Trophoblast cell (in vitro differentiated cells and primary cell): ENCODE results near the gene APOBEC4.
A peak's percentile ranks its signal among the peaks of the same experiment; 100 is the strongest.

Source experiments
- DNase-seq, 2 donors: peaks; one replicate each; pipeline ENCODE4 v3.0.0-alpha.2; 2016
- H2AFZ ChIP-seq: 2 replicates; pipeline ENCODE4 v1.6.1; 2013; ENCODE audit warnings: low read length, moderate library complexity, mild to moderate bottlenecking; ENCODE audit not compliant: insufficient read depth, poor library complexity
- H2AK5ac ChIP-seq: 2 replicates; pipeline ENCODE4 v1.6.1; 2013; ENCODE audit warnings: mild to moderate bottlenecking, low read length
- H2BK120ac ChIP-seq: 2 replicates; pipeline ENCODE4 v1.6.1; 2013; ENCODE audit warnings: low read length, mild to moderate bottlenecking, moderate library complexity; ENCODE audit not compliant: insufficient read depth, poor library complexity
- H2BK12ac ChIP-seq: 2 replicates; pipeline ENCODE4 v1.6.1; 2013; ENCODE audit warnings: mild to moderate bottlenecking, low read length, moderate library complexity
- H2BK5ac ChIP-seq: 2 replicates; pipeline ENCODE4 v1.6.1; 2013; ENCODE audit warnings: low read length, low read depth, moderate library complexity, mild to moderate bottlenecking; ENCODE audit not compliant: poor library complexity
- H3K14ac ChIP-seq: 2 replicates; pipeline ENCODE4 v1.6.1; 2013; ENCODE audit warnings: mild to moderate bottlenecking, low read length
- H3K18ac ChIP-seq: 2 replicates; pipeline ENCODE4 v1.6.1; 2013; ENCODE audit warnings: mild to moderate bottlenecking, low read length
- H3K23ac ChIP-seq: 2 replicates; pipeline ENCODE4 v1.6.1; 2013; ENCODE audit warnings: low read length
- H3K27ac ChIP-seq: 2 replicates; pipeline ENCODE4 v1.5.1; 2013; ENCODE audit warnings: low read depth, mild to moderate bottlenecking, inconsistent platforms, low read length, moderate library complexity
- H3K27me3 ChIP-seq: 2 replicates; pipeline ENCODE4 v1.6.1; 2013; ENCODE audit warnings: inconsistent platforms, mild to moderate bottlenecking, low read length, moderate library complexity; ENCODE audit not compliant: insufficient read depth
- H3K36me3 ChIP-seq, 2 experiments: 1 replicate in 1 of 2; 2 replicates in 1 of 2; pipeline ENCODE4 v1.6.1; 2013; ENCODE audit warnings: low read length in 2 of 2, mild to moderate bottlenecking in 2 of 2, moderate library complexity in 1 of 2; ENCODE audit not compliant: insufficient read depth in 2 of 2, control insufficient read depth in 1 of 2
- H3K4ac ChIP-seq: 2 replicates; pipeline ENCODE4 v1.6.1; 2013; ENCODE audit warnings: low read depth, mild to moderate bottlenecking, low read length, moderate library complexity
- H3K4me1 ChIP-seq, 2 experiments: 1 replicate in 1 of 2; 2 replicates in 1 of 2; pipeline ENCODE4 v1.6.1; 2013; ENCODE audit warnings: low read length in 2 of 2, mild to moderate bottlenecking in 2 of 2, moderate library complexity in 1 of 2; ENCODE audit not compliant: insufficient read depth in 2 of 2, control insufficient read depth in 1 of 2
- H3K4me2 ChIP-seq: 2 replicates; pipeline ENCODE4 v1.6.1; 2013; ENCODE audit warnings: inconsistent platforms, mild to moderate bottlenecking, low read length, moderate library complexity
- H3K4me3 ChIP-seq: 2 replicates; pipeline ENCODE4 v1.5.1; 2013; ENCODE audit warnings: mild to moderate bottlenecking, low read depth, low read length, inconsistent platforms
- H3K79me1 ChIP-seq: one replicate; pipeline ENCODE4 v1.6.1; 2013; ENCODE audit warnings: low read length
- H3K79me2 ChIP-seq: 2 replicates; pipeline ENCODE4 v1.6.1; 2013; ENCODE audit warnings: low read length, mild to moderate bottlenecking; ENCODE audit not compliant: control insufficient read depth, insufficient read depth, poor library complexity
- H3K9ac ChIP-seq: 2 replicates; pipeline ENCODE4 v1.6.1; 2013; ENCODE audit warnings: mild to moderate bottlenecking, low read length
- H3K9me3 ChIP-seq: 2 replicates; pipeline ENCODE4 v1.6.1; 2013; ENCODE audit warnings: low read depth, mild to moderate bottlenecking, control low read depth, inconsistent platforms, low read length; ENCODE audit not compliant: insufficient read depth
- H4K12ac ChIP-seq: 2 replicates; pipeline ENCODE4 v1.6.1; 2013; ENCODE audit warnings: low read depth, mild to moderate bottlenecking, low read length, moderate library complexity
- H4K8ac ChIP-seq: 2 replicates; pipeline ENCODE4 v1.6.1; 2013; ENCODE audit warnings: low read depth, mild to moderate bottlenecking, low read length, moderate library complexity
- H4K91ac ChIP-seq: one replicate; pipeline ENCODE4 v1.6.1; 2013; ENCODE audit warnings: low read depth, mild to moderate bottlenecking, low read length, moderate library complexity
- WGBS: extraction: QIAGEN DNeasy Blood & Tissue Kit; methylation state at CpG from one replicate; pipeline ENCODE4 v1.1.7; 2013; ENCODE audit warnings: missing lambda C conversion rate; ENCODE audit not compliant: insufficient read length, insufficient coverage; ENCODE audit errors: extremely low coverage; 5-methylcytosine and 5-hydroxymethylcytosine counted together

APOBEC4 gene

GRCh38 chr1:183634429-183635065 lies 18.6 kb downstream of the APOBEC4 start:
- Histone ChIP-seq H3K4me3 (peak overlapping the region; percentile 84), H3K18ac (peak overlapping the region; percentile 62), H3K9ac (peak overlapping the region; percentile 92), H3K4ac (peak overlapping the region; percentile 93), H4K91ac (peak overlapping the region; percentile 93), H2BK5ac (peak overlapping the region; percentile 56), H3K4me2 (peak overlapping the region; percentile 48), H3K27ac (peak overlapping the region; percentile 93), H3K36me3 (peaks cover 2 to 4% of the 10 kb centered on the region in 2 experiments), H3K79me1 (peaks cover 9% of the 10 kb centered on the region), H3K79me2 (peaks cover 7% of the 10 kb centered on the region), H3K4me1 (peaks cover 0 to 3% of the 10 kb centered on the region in 2 experiments), H2BK120ac (no peak overlapping the region), H4K12ac (no peak overlapping the region), H2BK12ac (no peak overlapping the region), H3K23ac (no peak overlapping the region), H2AK5ac (no peak overlapping the region), H3K14ac (peak overlapping the region; percentile 46), H3K27me3 (no peaks in the 10 kb centered on the region), H2AFZ (no peak overlapping the region), H3K9me3 (no peaks in the 10 kb centered on the region), H4K8ac (peak overlapping the region; percentile 73)
- WGBS: no CpG with 5 or more reads among the region's 10 CpGs
- DNase-seq: peak in 1 of 2 donors; percentile 46

DNA sequence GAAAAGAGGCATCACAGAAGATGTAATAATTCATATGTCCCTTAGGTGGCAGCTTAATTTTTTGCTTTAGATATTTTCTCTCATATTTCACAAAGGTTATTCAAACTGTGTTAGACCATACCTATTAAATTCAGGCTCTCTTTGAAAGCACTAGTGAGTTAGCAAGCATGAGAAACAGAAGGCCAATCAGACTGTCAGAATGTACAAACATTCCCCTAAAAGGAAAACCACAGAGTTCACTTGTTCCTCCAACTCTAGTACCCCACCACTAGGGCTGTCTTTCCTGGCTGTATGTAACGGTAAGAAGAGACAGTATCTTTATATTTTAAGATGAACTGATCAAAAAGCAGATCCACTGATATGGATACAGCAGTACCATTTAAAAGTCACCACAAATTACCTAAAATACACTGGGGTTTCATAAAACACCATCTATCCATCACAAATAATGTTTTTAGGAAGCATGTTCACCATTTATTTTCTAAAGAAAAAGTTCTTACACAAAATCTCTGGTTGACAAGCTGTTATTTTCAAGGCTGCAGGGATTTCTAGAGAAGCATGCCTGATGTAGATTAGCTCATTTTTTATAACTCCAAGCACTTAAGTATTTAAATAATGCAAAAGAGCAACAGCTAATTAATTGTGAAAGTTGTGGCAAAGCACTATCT lies 19.3 kb downstream of the APOBEC4 start:
- Histone ChIP-seq H2BK5ac (no peak overlapping the region), H3K18ac (no peak overlapping the region), H3K4me3 (no peak overlapping the region), H2BK120ac (no peak overlapping the region), H3K14ac (no peak overlapping the region), H3K9ac (no peak overlapping the region), H4K8ac (no peak overlapping the region), H4K12ac (no peak overlapping the region), H2AK5ac (no peak overlapping the region), H3K4me1 (peaks cover 0 to 3% of the 10 kb centered on the region in 2 experiments), H2BK12ac (no peak overlapping the region), H3K4me2 (peak overlapping the region; percentile 48), H3K36me3 (peaks cover 2 to 5% of the 10 kb centered on the region in 2 experiments), H3K79me2 (peaks cover 7% of the 10 kb centered on the region), H4K91ac (no peak overlapping the region), H3K23ac (no peak overlapping the region), H3K9me3 (no peaks in the 10 kb centered on the region), H3K79me1 (peaks cover 9% of the 10 kb centered on the region), H3K4ac (no peak overlapping the region), H3K27me3 (no peaks in the 10 kb centered on the region), H2AFZ (no peak overlapping the region), H3K27ac (no peak overlapping the region)
- WGBS: no CpG with 5 or more reads among the region's 1 CpG
- DNase-seq: peak in 1 of 2 donors; percentile 58

DNA sequence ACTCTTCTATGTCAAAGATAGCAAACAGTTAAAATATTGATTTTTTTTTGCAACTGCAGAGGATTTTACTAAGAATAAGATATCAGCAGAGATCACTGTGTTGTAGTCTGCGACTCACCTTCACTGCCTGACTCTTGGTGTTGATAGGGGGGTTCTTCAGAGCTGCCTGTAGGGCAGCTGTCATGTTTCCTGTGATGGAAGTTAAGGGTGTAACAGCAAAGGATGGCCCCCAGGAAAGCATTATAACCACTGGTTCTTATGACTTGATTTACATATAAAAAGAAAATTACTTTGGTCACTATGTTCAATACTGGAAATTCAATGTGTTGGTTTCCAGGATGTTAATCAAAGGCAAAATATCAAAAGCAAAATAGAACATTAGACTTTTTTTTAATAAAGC lies 20.2 kb downstream of the APOBEC4 start:
- Histone ChIP-seq H2BK120ac (no peak overlapping the region), H3K4ac (no peak overlapping the region), H3K79me2 (peaks cover 7% of the 10 kb centered on the region), H3K9ac (no peak overlapping the region), H3K9me3 (no peaks in the 10 kb centered on the region), H3K23ac (no peak overlapping the region), H4K12ac (no peak overlapping the region), H3K27me3 (no peaks in the 10 kb centered on the region), H4K91ac (no peak overlapping the region), H3K36me3 (peaks cover 2 to 8% of the 10 kb centered on the region in 2 experiments), H3K27ac (no peak overlapping the region), H2AK5ac (no peak overlapping the region), H3K4me3 (no peak overlapping the region), H2BK5ac (no peak overlapping the region), H3K79me1 (peaks cover 9% of the 10 kb centered on the region), H3K4me1 (peaks cover 0 to 3% of the 10 kb centered on the region in 2 experiments), H2AFZ (no peak overlapping the region), H3K14ac (no peak overlapping the region), H2BK12ac (no peak overlapping the region), H3K18ac (no peak overlapping the region), H3K4me2 (peak overlapping the region; percentile 59), H4K8ac (no peak overlapping the region)
- no peak for DNase-seq
- WGBS: no CpG with 5 or more reads among the region's 1 CpG

DNA sequence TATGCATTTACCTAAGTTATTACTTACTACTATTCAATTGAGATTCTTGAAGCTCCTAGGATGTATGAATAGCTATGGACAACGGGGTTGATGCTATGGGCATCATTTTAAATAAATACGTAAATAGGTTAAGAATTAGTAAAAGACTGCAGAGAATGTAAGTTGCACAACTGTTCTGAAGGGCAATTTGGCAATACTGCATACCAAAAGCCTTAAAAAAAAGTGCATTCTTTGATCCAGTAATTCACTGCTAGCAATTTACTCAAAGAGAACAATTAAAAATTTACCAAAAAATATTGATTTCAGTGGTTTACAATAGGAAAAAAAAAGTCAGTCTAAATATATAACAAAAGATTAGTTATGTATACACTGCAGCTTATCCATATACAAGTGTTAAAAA lies 21.0 kb downstream of the APOBEC4 start:
- Histone ChIP-seq H4K91ac (no peak overlapping the region), H3K4me1 (peaks cover 0 to 3% of the 10 kb centered on the region in 2 experiments), H3K14ac (no peak overlapping the region), H4K12ac (no peak overlapping the region), H3K36me3 (peaks cover 3 to 12% of the 10 kb centered on the region in 2 experiments), H3K4me2 (no peak overlapping the region), H2AK5ac (no peak overlapping the region), H3K23ac (no peak overlapping the region), H3K79me1 (peaks cover 9% of the 10 kb centered on the region), H3K4me3 (no peak overlapping the region), H2BK12ac (no peak overlapping the region), H3K18ac (no peak overlapping the region), H2BK120ac (no peak overlapping the region), H3K79me2 (peaks cover 7% of the 10 kb centered on the region), H3K27ac (no peak overlapping the region), H3K27me3 (no peaks in the 10 kb centered on the region), H2BK5ac (no peak overlapping the region), H4K8ac (no peak overlapping the region), H3K4ac (no peak overlapping the region), H3K9me3 (no peaks in the 10 kb centered on the region), H3K9ac (no peak overlapping the region), H2AFZ (no peak overlapping the region)
- DNase-seq: peak; percentile 77 to 92
- no CpG with 5 or more reads among the region's 2 CpGs for WGBS
